Right lobe of liver (tissue), 4 donors: ENCODE measurements around the gene TSR3.

Experiments used
- CTCF ChIP-seq, 4 donors: fragments of 200-600 bp in 3 of 4; fragments of 450-650 bp in 1 of 4; IDR thresholded peaks; one replicate each; pipeline versions ENCODE4 v1.5.1 to v1.8.0; 2016 to 2022; ENCODE audit warnings: antibody characterized with exemption in 4 of 4, mild to moderate bottlenecking in 2 of 4
- POLR2A ChIP-seq: fragments of 450-650 bp; IDR thresholded peaks from one replicate; pipeline ENCODE4 v1.6.1; 2017; ENCODE audit warnings: antibody characterized with exemption, mild to moderate bottlenecking
- donor health status: DM: no; HTN: no; CAD: no.
- donor health status: DM: no; HTN: no; CAD: no.
- donor health status: DM: no; HTN: yes; CAD: no.

GRCh38 chr16:1361685-1362360, 10.1 kb upstream of the TSR3 start:
- TF ChIP-seq CTCF (IDR thresholded peaks at IDR 0.05) (no peak), POLR2A (no peak)
